ENCODE measurements around the gene UPK1A. TPM values are rescaled to one million over a fixed set of nuclear protein-coding genes. Genes with fewer than 3 reads are reported as not detected.

UPK1A gene
- polyA plus RNA-seq, 2 donors = 10.7 to 11.5 TPM

- WGBS, 2 donors = 0% methylated on average over 50 of the region's 50 CpGs
- peak overlapping the region; percentile 67 to 73 for H3K4me3 ChIP-seq (ENCODE audit: low read depth in 1 of 2, low read length in 2 of 2)
- peak overlapping the region in 1 of 2 donors; percentile 43 for H3K27ac ChIP-seq (ENCODE audit: low read depth in 2 of 2, low read length in 1 of 2)
These were observed 36.1 kb downstream of the UPK1A start for GRCh38 chr19:35702223-35703012.

GRCh38 chr19:35703343-35703742 lies 37.0 kb downstream of the UPK1A start:
- no peak overlapping the region for H3K4me3 ChIP-seq (ENCODE audit: low read depth in 1 of 2, low read length in 2 of 2)
- H3K4me1 ChIP-seq (ENCODE audit: control insufficient read depth in 2 of 2, insufficient read depth in 2 of 2, low read length in 1 of 2) = peaks cover 0 to 14% of the 10 kb centered on the region in 2 donors
- 40 to 46% methylated on average over 9 of the region's 9 CpGs for WGBS, 2 donors
- H3K36me3 ChIP-seq (ENCODE audit: control insufficient read depth in 2 of 2, insufficient read depth in 2 of 2, low read length in 1 of 2) = no peaks in the 10 kb centered on the region
- H3K27me3 ChIP-seq (ENCODE audit: control insufficient read depth in 1 of 2, insufficient read depth in 2 of 2, low read length in 2 of 2) = no peaks in the 10 kb centered on the region
- no peak overlapping the region for H3K27ac ChIP-seq (ENCODE audit: low read depth in 2 of 2, low read length in 1 of 2)
- H3K9me3 ChIP-seq (ENCODE audit: control insufficient read depth in 2 of 2, insufficient read depth in 1 of 2, low read depth in 1 of 2, low read length in 1 of 2) = no peaks in the 10 kb centered on the region

More at GRCh38 chr19:35702223-35703012, 36.1 kb downstream of the UPK1A start:
- no peaks in the 10 kb centered on the region for H3K9me3 ChIP-seq (ENCODE audit: control insufficient read depth in 2 of 2, insufficient read depth in 1 of 2, low read depth in 1 of 2, low read length in 1 of 2)
- H3K36me3 ChIP-seq (ENCODE audit: control insufficient read depth in 2 of 2, insufficient read depth in 2 of 2, low read length in 1 of 2) = no peaks in the 10 kb centered on the region
- no peaks in the 10 kb centered on the region for H3K27me3 ChIP-seq (ENCODE audit: control insufficient read depth in 1 of 2, insufficient read depth in 2 of 2, low read length in 2 of 2)
- H3K4me1 ChIP-seq (ENCODE audit: control insufficient read depth in 2 of 2, insufficient read depth in 2 of 2, low read length in 1 of 2) = peaks cover 0 to 11% of the 10 kb centered on the region in 2 donors

- Histone ChIP-seq H3K27ac (ENCODE audit: low read depth in 2 of 2, low read length in 1 of 2) (no peak within 1 kb of the TSS), H3K36me3 (ENCODE audit: control insufficient read depth in 2 of 2, insufficient read depth in 2 of 2, low read length in 1 of 2) (no peaks in the 10 kb centered on the region), H3K27me3 (ENCODE audit: control insufficient read depth in 1 of 2, insufficient read depth in 2 of 2, low read length in 2 of 2) (no peaks in the 10 kb centered on the region), H3K9me3 (ENCODE audit: control insufficient read depth in 2 of 2, insufficient read depth in 1 of 2, low read depth in 1 of 2, low read length in 1 of 2) (no peaks in the 10 kb centered on the region), H3K4me1 (ENCODE audit: control insufficient read depth in 2 of 2, insufficient read depth in 2 of 2, low read length in 1 of 2) (peaks cover 0 to 15% of the 10 kb centered on the region in 2 donors), H3K4me3 (ENCODE audit: low read depth in 1 of 2, low read length in 2 of 2) (no peak within 1 kb of the TSS)
- 36 to 38% methylated on average over 24 of the region's 24 CpGs for WGBS, 2 donors
These were observed 37.9 kb downstream of the UPK1A start, which contains the start of gene ZBTB32 for GRCh38 chr19:35704218-35704617. Gene ZBTB32 (plus strand): TSS chr19:35704558. CDS start chr19:35714627, 10,069 bp downstream.

- no peak overlapping the region for H3K27ac ChIP-seq (ENCODE audit: low read depth in 2 of 2, low read length in 1 of 2)
- H3K9me3 ChIP-seq (ENCODE audit: control insufficient read depth in 2 of 2, insufficient read depth in 1 of 2, low read depth in 1 of 2, low read length in 1 of 2) = no peaks in the 10 kb centered on the region
- H3K27me3 ChIP-seq (ENCODE audit: control insufficient read depth in 1 of 2, insufficient read depth in 2 of 2, low read length in 2 of 2) = no peaks in the 10 kb centered on the region
- no peak overlapping the region for H3K4me3 ChIP-seq (ENCODE audit: low read depth in 1 of 2, low read length in 2 of 2)
- WGBS, 2 donors = 89 to 95% methylated on average over 1 of the region's 1 CpG
- peaks cover 0 to 12% of the 10 kb centered on the region in 2 donors for H3K4me1 ChIP-seq (ENCODE audit: control insufficient read depth in 2 of 2, insufficient read depth in 2 of 2, low read length in 1 of 2)
- H3K36me3 ChIP-seq (ENCODE audit: control insufficient read depth in 2 of 2, insufficient read depth in 2 of 2, low read length in 1 of 2) = no peaks in the 10 kb centered on the region
These were observed 42.1 kb downstream of the UPK1A start for GRCh38 chr19:35708391-35708790.

- WGBS, 2 donors = 48 to 54% methylated on average over 13 of the region's 13 CpGs
- H3K9me3 ChIP-seq (ENCODE audit: control insufficient read depth in 2 of 2, insufficient read depth in 1 of 2, low read depth in 1 of 2, low read length in 1 of 2) = no peaks in the 10 kb centered on the region
- H3K27me3 ChIP-seq (ENCODE audit: control insufficient read depth in 1 of 2, insufficient read depth in 2 of 2, low read length in 2 of 2) = no peaks in the 10 kb centered on the region
- H3K27ac ChIP-seq (ENCODE audit: low read depth in 2 of 2, low read length in 1 of 2) = peak overlapping the region in 1 of 2 donors; percentile 42
- peaks cover 4 to 21% of the 10 kb centered on the region in 2 donors for H3K4me1 ChIP-seq (ENCODE audit: control insufficient read depth in 2 of 2, insufficient read depth in 2 of 2, low read length in 1 of 2)
- no peak overlapping the region for H3K4me3 ChIP-seq (ENCODE audit: low read depth in 1 of 2, low read length in 2 of 2)
- H3K36me3 ChIP-seq (ENCODE audit: control insufficient read depth in 2 of 2, insufficient read depth in 2 of 2, low read length in 1 of 2) = no peaks in the 10 kb centered on the region
These were observed 44.7 kb downstream of the UPK1A start for GRCh38 chr19:35710784-35711723.

GRCh38 chr19:35712567-35713505 lies 46.5 kb downstream of the UPK1A start:
- Histone ChIP-seq H3K4me3 (ENCODE audit: low read depth in 1 of 2, low read length in 2 of 2) (no peak overlapping the region), H3K27ac (ENCODE audit: low read depth in 2 of 2, low read length in 1 of 2) (no peak overlapping the region), H3K36me3 (ENCODE audit: control insufficient read depth in 2 of 2, insufficient read depth in 2 of 2, low read length in 1 of 2) (no peaks in the 10 kb centered on the region), H3K4me1 (ENCODE audit: control insufficient read depth in 2 of 2, insufficient read depth in 2 of 2, low read length in 1 of 2) (peaks cover 4 to 20% of the 10 kb centered on the region in 2 donors), H3K9me3 (ENCODE audit: control insufficient read depth in 2 of 2, insufficient read depth in 1 of 2, low read depth in 1 of 2, low read length in 1 of 2) (no peaks in the 10 kb centered on the region), H3K27me3 (ENCODE audit: control insufficient read depth in 1 of 2, insufficient read depth in 2 of 2, low read length in 2 of 2) (no peaks in the 10 kb centered on the region)
- WGBS, 2 donors = 68 to 71% methylated on average over 11 of the region's 11 CpGs

- WGBS, 2 donors = 73 to 78% methylated on average over 2 of the region's 2 CpGs
- no peak overlapping the region for H3K4me3 ChIP-seq (ENCODE audit: low read depth in 1 of 2, low read length in 2 of 2)
- no peaks in the 10 kb centered on the region for H3K36me3 ChIP-seq (ENCODE audit: control insufficient read depth in 2 of 2, insufficient read depth in 2 of 2, low read length in 1 of 2)
- no peaks in the 10 kb centered on the region for H3K27me3 ChIP-seq (ENCODE audit: control insufficient read depth in 1 of 2, insufficient read depth in 2 of 2, low read length in 2 of 2)
- peaks cover 4 to 16% of the 10 kb centered on the region in 2 donors for H3K4me1 ChIP-seq (ENCODE audit: control insufficient read depth in 2 of 2, insufficient read depth in 2 of 2, low read length in 1 of 2)
- no peak overlapping the region for H3K27ac ChIP-seq (ENCODE audit: low read depth in 2 of 2, low read length in 1 of 2)
- no peaks in the 10 kb centered on the region for H3K9me3 ChIP-seq (ENCODE audit: control insufficient read depth in 2 of 2, insufficient read depth in 1 of 2, low read depth in 1 of 2, low read length in 1 of 2)
These were observed 47.2 kb downstream of the UPK1A start for GRCh38 chr19:35713506-35713850.

GRCh38 chr19:35713904-35714495 lies 47.7 kb downstream of the UPK1A start:
- 76 to 81% methylated on average over 12 of the region's 12 CpGs for WGBS, 2 donors
- H3K27ac ChIP-seq (ENCODE audit: low read depth in 2 of 2, low read length in 1 of 2) = no peak overlapping the region

More at GRCh38 chr19:35713904-35714495, 47.7 kb downstream of the UPK1A start:
- Histone ChIP-seq H3K9me3 (ENCODE audit: control insufficient read depth in 2 of 2, insufficient read depth in 1 of 2, low read depth in 1 of 2, low read length in 1 of 2) (no peaks in the 10 kb centered on the region), H3K4me3 (ENCODE audit: low read depth in 1 of 2, low read length in 2 of 2) (no peak overlapping the region), H3K27me3 (ENCODE audit: control insufficient read depth in 1 of 2, insufficient read depth in 2 of 2, low read length in 2 of 2) (no peaks in the 10 kb centered on the region), H3K4me1 (ENCODE audit: control insufficient read depth in 2 of 2, insufficient read depth in 2 of 2, low read length in 1 of 2) (peaks cover 4 to 19% of the 10 kb centered on the region in 2 donors), H3K36me3 (ENCODE audit: control insufficient read depth in 2 of 2, insufficient read depth in 2 of 2, low read length in 1 of 2) (no peaks in the 10 kb centered on the region)

Data from esophagus (tissue), 2 donors.